AG10803 (cell line): Measurements from ENCODE around the gene FREY1.

Experiments used
- DNase-seq: peaks from one replicate; pipeline ENCODE4 v3.0.0; 2010; ENCODE audit warnings: low read depth
- H3K4me3 ChIP-seq: 2 replicates; pipeline ENCODE4 v1.5.1; 2011; ENCODE audit warnings: mild to moderate bottlenecking, low read length, control low read depth
- CTCF ChIP-seq: conservative IDR thresholded peaks from 2 replicates; pipeline ENCODE4 v1.5.1; 2011; ENCODE audit warnings: mild to moderate bottlenecking, low read length, control low read depth, inconsistent platforms

Gene FREY1

GRCh38 chr11:45919806-45920530 lies 12.9 kb upstream of the FREY1 start:
- no peak for TF ChIP-seq CTCF
- H3K4me3 ChIP-seq: no peak overlapping the region
- no peak for DNase-seq

- TF ChIP-seq CTCF: no peak
Observed at GRCh38 chr11:45918962-45919675, 12.0 kb upstream of the FREY1 start.

GRCh38 chr11:45918331-45918941 lies 11.4 kb upstream of the FREY1 start:
- peak overlapping the region; percentile 100 for H3K4me3 ChIP-seq
- peak; percentile 64 for DNase-seq
- TF ChIP-seq CTCF: no peak

More at GRCh38 chr11:45918962-45919675, 12.0 kb upstream of the FREY1 start:
- no peak overlapping the region; the same call in 1 of the 2 replicates for H3K4me3 ChIP-seq
- no peak for DNase-seq

- TF ChIP-seq CTCF: no peak
- peak within 1 kb of the TSS; percentile 100 for H3K4me3 ChIP-seq
- DNase-seq: peak; percentile 100
Observed at GRCh38 chr11:45917623-45918330, 10.7 kb upstream of the FREY1 start, which contains the start of gene PEX16. Gene PEX16, minus strand, starts transcription at chr11:45917877. Its CDS starts 66 bp downstream, at chr11:45917811.

- TF ChIP-seq CTCF: no peak
- H3K4me3 ChIP-seq: peak overlapping the region; percentile 100
Observed at GRCh38 chr11:45917286-45917622, 10.2 kb upstream of the FREY1 start.

GRCh38 chr11:45915446-45915845 lies 8.4 kb upstream of the FREY1 start:
- no peak for DNase-seq
- no peak for TF ChIP-seq CTCF
- H3K4me3 ChIP-seq: no peak overlapping the region

More at GRCh38 chr11:45917286-45917622, 10.2 kb upstream of the FREY1 start:
- no peak for DNase-seq
